Gastrocnemius medialis (tissue), 4 donors: ENCODE results near the gene MARCO. TPM values are rescaled to one million over a fixed set of nuclear protein-coding genes. Genes with fewer than 3 reads are reported as not detected.

Experiments
- ATAC-seq, 2 donors: fragments of 150-250 bp; one replicate each; pipeline ENCODE4 v1.9.1; 2016
- DNase-seq, 2 donors: peaks; one replicate each; pipeline ENCODE4 v3.0.0-alpha.2; 2019
- H3K27ac ChIP-seq, 4 donors: fragments of 200-600 bp; sonication (generic); 1 replicate in 1 of 4; 2 replicates in 3 of 4; pipeline ENCODE4 v1.5.1; 2016 to 2018; ENCODE audit warnings: mild to moderate bottlenecking in 2 of 4, moderate library complexity in 1 of 4
- H3K27me3 ChIP-seq, 3 donors: fragments of 200-600 bp; sonication (generic) in 2 of 3; 1 replicate in 1 of 3; 2 replicates in 2 of 3; pipeline versions ENCODE4 v1.5.1 to v1.6.0; 2016 to 2019; ENCODE audit warnings: mild to moderate bottlenecking in 1 of 3, moderate library complexity in 1 of 3
- H3K36me3 ChIP-seq, 2 donors: fragments of 200-600 bp; sonication (generic) in 1 of 2; one replicate each; pipeline ENCODE4 v1.5.1; 2017 to 2018
- H3K4me1 ChIP-seq, 2 donors: fragments of 200-600 bp; sonication (generic) in 1 of 2; one replicate each; pipeline ENCODE4 v1.5.1; 2016 to 2017; ENCODE audit warnings: mild to moderate bottlenecking in 2 of 2
- H3K4me3 ChIP-seq, 4 donors: fragments of 200-600 bp; sonication (generic) in 3 of 4; 1 replicate in 1 of 4; 2 replicates in 3 of 4; pipeline ENCODE4 v1.5.1; 2016 to 2019; ENCODE audit warnings: mild to moderate bottlenecking in 2 of 4
- H3K9me3 ChIP-seq, 3 donors: fragments of 200-600 bp; sonication (generic) in 2 of 3; 1 replicate in 1 of 3; 2 replicates in 2 of 3; pipeline ENCODE4 v1.5.1; 2016 to 2019
- POLR2A ChIP-seq, 2 donors: fragments of 450-650 bp; IDR thresholded peaks; one replicate each; pipeline ENCODE4 v1.6.1; 2017; ENCODE audit warnings: antibody characterized with exemption in 2 of 2, mild to moderate bottlenecking in 2 of 2, moderate library complexity in 2 of 2
- in situ Hi-C, 4 donors: fragments of 200-750 bp; cut with MboI; loops; one replicate each; pipeline versions ENCODE4 v1.15.0 to v1.8.0; 2017; ENCODE audit warnings: low sequenced_read_pairs in 4 of 4
- intact Hi-C: fragments of 100-400 bp; cut with DNase I; formaldehyde crosslinking; loops from one replicate; pipeline ENCODE4 v1.15.1; 2023; ENCODE audit warnings: low total_unique reads
- total RNA-seq, 4 donors: library from RNA; depleted of rRNA; stranded (reverse); fragments of >200 nt; gene quantifications; one replicate each; pipeline versions ENCODE4 v1.1.0 to v1.2.3, GENCODE V29; 2016
- TF ChIP-seq, protein P1 (sequence below), 5 experiments: fragments of 450-650 bp in 3 of 5; fragments of 200-600 bp in 2 of 5; sonication (generic) in 2 of 5; IDR thresholded peaks in 4 of 5; conservative IDR thresholded peaks in 1 of 5; 1 replicate in 4 of 5; 2 replicates in 1 of 5; pipeline ENCODE4 v1.5.1; 2016 to 2019; ENCODE audit warnings: antibody characterized with exemption in 5 of 5, mild to moderate bottlenecking in 3 of 5, moderate library complexity in 3 of 5

The MARCO gene
- total RNA-seq, 4 donors from 2014 or later: 0.66 to 5.9 (median 2.6) TPM

DNA sequence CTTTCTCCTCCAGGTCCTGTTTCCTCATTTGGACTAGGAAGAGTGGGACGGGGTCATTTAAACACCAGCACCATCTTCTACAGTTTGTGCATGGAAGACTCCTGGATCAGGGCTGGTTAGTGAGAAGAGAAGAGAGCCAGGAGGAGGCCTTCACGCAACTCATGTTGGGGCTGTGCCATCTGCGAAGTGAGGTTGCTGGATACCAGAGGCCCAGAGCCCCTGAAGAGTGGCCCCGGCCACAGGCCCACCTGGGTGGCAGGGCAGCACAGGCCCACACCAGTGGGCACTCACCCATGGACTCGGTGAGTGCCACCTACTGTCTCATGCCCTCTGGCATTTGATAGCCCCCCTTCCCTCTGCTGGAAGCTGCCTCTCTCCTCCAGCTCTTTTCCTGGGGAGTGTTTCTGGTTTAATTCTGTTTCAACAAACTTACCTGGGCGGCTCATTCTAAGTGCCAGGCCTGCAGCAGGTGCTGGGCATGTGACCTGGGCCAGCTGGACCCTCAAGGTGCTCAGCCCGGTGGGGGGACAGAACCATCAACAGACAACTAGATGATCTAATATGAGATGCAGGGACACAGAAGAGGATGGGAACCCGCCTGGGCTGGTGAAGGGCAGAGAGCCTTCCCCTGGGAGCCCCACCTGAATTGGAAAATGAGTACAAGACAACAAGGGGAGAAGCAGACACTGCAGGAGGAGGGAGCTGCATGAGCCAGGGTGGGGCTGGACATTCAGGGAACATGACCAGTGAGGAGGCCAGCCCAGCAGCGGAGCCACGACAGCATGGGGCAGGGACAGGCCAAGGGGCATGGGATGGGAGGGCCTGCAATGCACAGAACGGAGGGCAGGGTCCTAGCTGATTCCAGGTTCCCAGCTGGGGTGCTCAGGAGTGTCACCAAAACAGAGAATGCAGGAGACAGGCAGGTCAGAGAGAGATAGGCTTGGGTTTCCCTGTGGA, 70.6 kb downstream of the MARCO start:
- TF ChIP-seq, protein P1, sequence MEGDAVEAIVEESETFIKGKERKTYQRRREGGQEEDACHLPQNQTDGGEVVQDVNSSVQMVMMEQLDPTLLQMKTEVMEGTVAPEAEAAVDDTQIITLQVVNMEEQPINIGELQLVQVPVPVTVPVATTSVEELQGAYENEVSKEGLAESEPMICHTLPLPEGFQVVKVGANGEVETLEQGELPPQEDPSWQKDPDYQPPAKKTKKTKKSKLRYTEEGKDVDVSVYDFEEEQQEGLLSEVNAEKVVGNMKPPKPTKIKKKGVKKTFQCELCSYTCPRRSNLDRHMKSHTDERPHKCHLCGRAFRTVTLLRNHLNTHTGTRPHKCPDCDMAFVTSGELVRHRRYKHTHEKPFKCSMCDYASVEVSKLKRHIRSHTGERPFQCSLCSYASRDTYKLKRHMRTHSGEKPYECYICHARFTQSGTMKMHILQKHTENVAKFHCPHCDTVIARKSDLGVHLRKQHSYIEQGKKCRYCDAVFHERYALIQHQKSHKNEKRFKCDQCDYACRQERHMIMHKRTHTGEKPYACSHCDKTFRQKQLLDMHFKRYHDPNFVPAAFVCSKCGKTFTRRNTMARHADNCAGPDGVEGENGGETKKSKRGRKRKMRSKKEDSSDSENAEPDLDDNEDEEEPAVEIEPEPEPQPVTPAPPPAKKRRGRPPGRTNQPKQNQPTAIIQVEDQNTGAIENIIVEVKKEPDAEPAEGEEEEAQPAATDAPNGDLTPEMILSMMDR (IDR thresholded peaks at IDR 0.05 in 4 of 5, conservative IDR thresholded peaks at IDR 0.05 in 1 of 5): no peak
- no peak for TF ChIP-seq POLR2A (IDR thresholded peaks at IDR 0.05)
- in situ Hi-C loops: loop anchor here in 2 of 4 donors (25.0 kb wide), 1 partner anchor 300 kb away; no protein-coding TSS in a partner anchor

DNA sequence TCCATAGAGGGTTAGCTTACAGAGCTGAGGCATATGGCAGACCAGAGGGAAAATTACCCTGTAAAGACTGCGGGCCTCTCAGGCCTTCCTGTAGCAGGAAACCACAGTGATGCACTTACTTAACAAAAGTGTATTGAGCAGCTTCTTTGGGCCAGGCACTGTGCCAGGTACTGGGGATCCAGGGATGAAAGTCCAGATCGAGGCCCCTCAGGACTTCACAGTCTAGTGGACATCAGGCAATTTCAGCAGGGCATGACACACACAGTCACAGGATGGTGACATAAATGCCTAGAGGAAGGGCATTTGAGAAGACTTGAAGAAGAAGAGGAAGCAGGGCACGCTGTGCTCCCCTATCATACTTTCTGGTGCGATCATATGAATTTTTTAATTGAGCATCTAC, 71.7 kb downstream of the MARCO start:
- intact Hi-C loops: loop anchor here (5.0 kb wide), 1 partner anchor 299 kb away; no protein-coding TSS in a partner anchor
- DNase-seq: no peak
- Histone ChIP-seq H3K27ac (no peak overlapping the region), H3K27me3 (peaks cover 0 to 8% (median 3%) of the 10 kb centered on the region in 3 donors), H3K36me3 (no peaks in the 10 kb centered on the region), H3K4me1 (peaks cover 0 to 3% of the 10 kb centered on the region in 2 donors), H3K4me3 (no peak overlapping the region), H3K9me3 (no peaks in the 10 kb centered on the region)
- in situ Hi-C loops: loop anchor here in 2 of 4 donors (25.0 kb wide), 1 partner anchor 299 kb away; no protein-coding TSS in a partner anchor
- TF ChIP-seq, protein P1 (IDR thresholded peaks at IDR 0.05 in 4 of 5, conservative IDR thresholded peaks at IDR 0.05 in 1 of 5): no peak
- TF ChIP-seq POLR2A (IDR thresholded peaks at IDR 0.05): no peak
- ATAC-seq: no peak

More for the DNA sequence above, 70.6 kb downstream of the MARCO start:
- no peak for DNase-seq
- H3K36me3 ChIP-seq: no peaks in the 10 kb centered on the region
- H3K4me1 ChIP-seq: peaks cover 0 to 3% of the 10 kb centered on the region in 2 donors
- H3K27me3 ChIP-seq: peaks cover 0 to 8% (median 3%) of the 10 kb centered on the region in 3 donors
- H3K27ac ChIP-seq: no peak overlapping the region
- H3K4me3 ChIP-seq: no peak overlapping the region
- no peaks in the 10 kb centered on the region for H3K9me3 ChIP-seq
- intact Hi-C loops: loop anchor here (5.0 kb wide), 1 partner anchor 300 kb away; no protein-coding TSS in a partner anchor
- ATAC-seq: no peak

DNA sequence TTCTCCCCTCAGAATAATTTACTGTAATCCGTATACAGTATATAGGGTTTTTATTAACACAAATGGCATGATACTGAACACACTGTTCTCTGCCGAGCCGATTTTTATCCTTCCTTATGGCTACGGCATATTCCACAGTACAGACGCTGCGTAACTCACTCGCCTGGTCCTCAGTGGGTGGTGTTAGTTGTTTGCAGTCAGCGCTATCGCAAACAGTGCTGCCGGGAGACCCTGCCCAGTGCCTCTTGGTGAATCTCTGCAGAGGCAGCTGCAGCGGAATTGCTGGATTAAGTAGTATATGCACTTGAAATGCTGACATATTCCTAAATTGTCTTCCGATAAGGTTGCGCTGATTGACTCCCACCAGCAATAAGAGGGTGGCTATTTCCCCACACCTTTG, 73.9 kb downstream of the MARCO start:
- Histone ChIP-seq H3K4me1 (peaks cover 0 to 3% of the 10 kb centered on the region in 2 donors), H3K9me3 (no peaks in the 10 kb centered on the region), H3K27ac (no peak overlapping the region), H3K36me3 (no peaks in the 10 kb centered on the region), H3K4me3 (no peak overlapping the region), H3K27me3 (peaks cover 0 to 8% (median 3%) of the 10 kb centered on the region in 3 donors)
- no peak for ATAC-seq
- no peak for TF ChIP-seq POLR2A (IDR thresholded peaks at IDR 0.05)
- TF ChIP-seq, protein P1 (IDR thresholded peaks at IDR 0.05 in 4 of 5, conservative IDR thresholded peaks at IDR 0.05 in 1 of 5): no peak
- in situ Hi-C loops (loop anchor here in 2 of 4 donors (25.0 kb wide), 1 partner anchor 296 kb away; no protein-coding TSS in a partner anchor), intact Hi-C loops (no loop called here)
- DNase-seq: no peak

DNA sequence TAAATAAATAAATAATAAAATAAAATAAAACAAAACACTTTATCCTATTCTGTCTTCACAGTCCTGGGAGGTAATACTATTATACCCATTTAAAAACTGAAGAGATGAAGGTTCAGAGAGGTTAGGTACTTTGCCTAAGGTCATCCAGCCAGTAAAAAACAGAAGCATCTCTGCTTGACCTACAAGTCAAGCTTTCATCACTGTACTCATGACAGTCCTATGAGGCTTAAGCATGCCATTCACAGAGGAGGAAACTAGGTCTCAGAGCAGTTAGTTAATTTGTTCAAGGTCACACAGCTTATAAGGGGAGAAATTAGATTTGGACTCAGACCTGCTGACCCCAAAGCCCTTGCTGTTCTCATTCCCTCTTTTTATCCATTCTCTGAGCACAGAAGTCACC, 77.5 kb downstream of the MARCO start:
- TF ChIP-seq, protein P1 (IDR thresholded peaks at IDR 0.05 in 4 of 5, conservative IDR thresholded peaks at IDR 0.05 in 1 of 5): no peak
- TF ChIP-seq POLR2A (IDR thresholded peaks at IDR 0.05): no peak
- ATAC-seq: no peak
- no peak for DNase-seq
- peaks cover 0 to 3% (median 0%) of the 10 kb centered on the region in 3 donors for H3K27me3 ChIP-seq
- H3K36me3 ChIP-seq: no peaks in the 10 kb centered on the region
- no peak overlapping the region for H3K4me3 ChIP-seq
- no peak overlapping the region for H3K27ac ChIP-seq
- no peaks in the 10 kb centered on the region for H3K4me1 ChIP-seq
- in situ Hi-C loops (loop anchor here in 2 of 4 donors (25.0 kb wide), 1 partner anchor 293 kb away; no protein-coding TSS in a partner anchor), intact Hi-C loops (no loop called here)
- no peaks in the 10 kb centered on the region for H3K9me3 ChIP-seq
